HG02798 (cell line): Measurements from ENCODE around the gene ZGPAT.
"Not testable (repeated sequence)": the region's sequence is repeated elsewhere in the genome, so short reads cannot be mapped to it uniquely, and the experiment has no call there.

ENCODE experiments used
- ATAC-seq: cut with Tn5 transposase; IDR thresholded peaks from one replicate; pipeline ENCODE4 v1.9.1; 2021; ENCODE audit warnings: mild to moderate bottlenecking; ENCODE audit not compliant: unreplicated experiment, poor library complexity

Gene ZGPAT, protein sequence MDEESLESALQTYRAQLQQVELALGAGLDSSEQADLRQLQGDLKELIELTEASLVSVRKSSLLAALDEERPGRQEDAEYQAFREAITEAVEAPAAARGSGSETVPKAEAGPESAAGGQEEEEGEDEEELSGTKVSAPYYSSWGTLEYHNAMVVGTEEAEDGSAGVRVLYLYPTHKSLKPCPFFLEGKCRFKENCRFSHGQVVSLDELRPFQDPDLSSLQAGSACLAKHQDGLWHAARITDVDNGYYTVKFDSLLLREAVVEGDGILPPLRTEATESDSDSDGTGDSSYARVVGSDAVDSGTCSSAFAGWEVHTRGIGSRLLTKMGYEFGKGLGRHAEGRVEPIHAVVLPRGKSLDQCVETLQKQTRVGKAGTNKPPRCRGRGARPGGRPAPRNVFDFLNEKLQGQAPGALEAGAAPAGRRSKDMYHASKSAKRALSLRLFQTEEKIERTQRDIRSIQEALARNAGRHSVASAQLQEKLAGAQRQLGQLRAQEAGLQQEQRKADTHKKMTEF

DNA sequence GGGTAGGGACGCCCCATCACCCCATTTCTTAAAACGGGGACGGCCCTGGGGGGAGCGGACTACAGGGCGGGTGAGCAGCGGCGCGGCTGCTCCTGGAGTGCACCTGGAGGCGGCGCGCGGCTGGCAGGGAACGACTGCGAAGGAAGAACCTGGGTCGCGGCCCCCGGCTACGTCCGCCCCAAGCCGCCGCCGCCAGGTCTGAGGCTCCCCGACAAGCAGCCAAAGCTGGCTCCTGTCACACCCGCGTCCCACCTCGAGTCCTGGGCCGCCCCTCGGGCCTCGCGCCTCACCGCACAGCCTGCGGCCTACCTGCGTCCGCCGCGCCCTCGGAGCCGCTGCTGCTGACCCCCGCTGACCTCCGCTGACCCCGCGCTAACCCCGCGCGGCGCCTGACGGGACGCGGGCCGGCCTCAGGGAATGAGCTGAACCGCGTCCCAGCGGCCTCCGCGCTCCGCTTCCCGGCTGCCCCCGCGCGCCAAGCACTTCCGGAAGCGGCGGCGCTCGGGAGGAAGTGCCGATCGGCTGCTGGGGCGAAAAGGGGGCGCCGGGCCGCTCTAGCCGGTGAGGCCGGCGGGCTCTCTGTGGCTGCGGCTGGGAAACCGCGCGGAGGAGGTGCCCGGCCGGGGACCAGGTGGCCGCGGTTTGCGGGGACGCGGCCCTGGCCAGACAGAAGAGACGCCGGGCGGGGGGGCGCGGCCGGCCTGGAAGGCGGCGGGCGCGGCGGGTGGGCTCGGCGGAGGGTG, at the start of gene ZGPAT, which contains the start of gene ARFRP1:
Gene ZGPAT, plus strand, starts transcription at position 482 of the 743 bp plus-strand sequence. CDS start 542 bp downstream, outside the sequence.
Gene ARFRP1, minus strand, starts transcription at position 419 of the 743 bp plus-strand sequence. CDS start 885 bp downstream, outside the sequence.
- peak; percentile 80 for ATAC-seq

DNA sequence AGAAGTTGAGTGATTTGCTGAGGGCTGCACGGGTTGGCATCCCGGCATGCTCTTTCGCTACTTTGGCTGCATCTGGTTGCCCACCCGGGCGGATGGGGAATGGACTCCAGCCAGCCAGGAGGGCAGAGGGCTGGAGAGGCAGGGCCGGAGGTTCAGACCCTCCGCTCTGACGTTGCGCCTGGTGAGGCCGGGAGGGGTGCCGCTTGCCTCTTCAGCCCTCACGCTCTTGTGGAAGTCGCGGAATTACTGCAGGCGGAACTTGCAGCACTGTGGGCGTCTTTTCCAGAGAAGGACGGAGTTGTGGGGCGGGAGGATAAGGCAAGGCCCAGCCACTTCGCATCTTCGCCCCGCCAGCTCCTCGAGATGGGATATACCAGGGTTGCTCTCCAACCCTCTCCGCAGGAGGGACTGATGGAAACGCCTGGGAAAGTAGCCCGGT, 49.1 kb upstream of the ZGPAT start:
- ATAC-seq, result peak; percentile 21

DNA sequence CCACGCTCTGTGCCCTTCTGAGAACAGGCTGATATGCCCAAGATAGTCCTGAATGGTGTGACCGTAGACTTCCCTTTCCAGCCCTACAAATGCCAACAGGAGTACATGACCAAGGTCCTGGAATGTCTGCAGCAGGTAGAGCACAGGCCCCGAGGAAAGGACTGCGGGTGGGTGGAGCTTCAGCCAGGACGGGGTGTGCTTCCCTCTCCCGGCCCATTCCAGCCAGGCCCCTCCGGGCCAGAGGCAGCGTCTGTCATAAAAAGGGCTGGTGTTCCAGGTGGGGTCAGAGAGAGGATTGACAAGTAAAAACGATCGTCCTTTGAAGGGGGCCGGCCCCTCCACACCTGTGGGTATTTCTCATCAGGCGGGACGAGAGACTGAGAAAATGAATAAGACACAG, 48.5 kb upstream of the ZGPAT start:
- ATAC-seq, result no peak

DNA sequence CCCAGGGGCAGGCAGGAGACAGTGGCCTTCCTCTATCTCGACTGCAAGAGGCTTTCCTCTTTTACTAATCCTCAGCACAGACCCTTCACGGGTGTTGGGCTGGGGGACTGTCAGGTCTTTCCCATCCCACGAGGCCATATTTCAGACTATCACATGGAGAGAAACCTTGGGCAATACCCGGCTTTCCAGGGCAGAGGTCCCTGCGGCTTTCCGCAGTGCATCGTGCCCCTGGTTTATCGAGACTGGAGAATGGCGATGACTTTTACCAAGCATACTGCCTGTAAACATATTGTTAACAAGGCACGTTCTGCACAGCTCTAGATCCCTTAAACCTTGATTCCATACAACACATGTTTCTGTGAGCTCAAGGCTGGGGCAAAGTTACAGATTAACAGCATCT, 47.7 kb upstream of the ZGPAT start:
- not testable (repeated sequence) for ATAC-seq

DNA sequence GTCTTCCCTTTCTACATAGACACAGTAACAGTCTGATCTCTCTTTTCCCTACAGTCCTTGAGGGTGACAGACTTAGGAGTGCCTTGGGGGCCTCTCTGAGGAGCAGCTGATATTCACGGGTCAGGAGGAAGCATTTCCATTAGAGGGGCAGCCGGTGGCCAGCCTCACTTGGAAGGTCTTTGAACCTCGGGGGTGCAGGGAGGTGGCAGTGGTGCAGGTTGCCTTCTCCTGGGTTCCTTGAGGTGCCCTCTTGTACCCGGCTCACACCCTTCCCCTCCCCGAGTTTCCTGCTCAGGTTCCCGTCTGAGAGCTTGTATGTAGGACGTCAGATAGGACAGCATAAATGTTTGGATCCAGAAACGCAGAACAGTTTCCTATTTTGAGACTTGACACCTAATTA, 47.2 kb upstream of the ZGPAT start:
- ATAC-seq, result no peak

DNA sequence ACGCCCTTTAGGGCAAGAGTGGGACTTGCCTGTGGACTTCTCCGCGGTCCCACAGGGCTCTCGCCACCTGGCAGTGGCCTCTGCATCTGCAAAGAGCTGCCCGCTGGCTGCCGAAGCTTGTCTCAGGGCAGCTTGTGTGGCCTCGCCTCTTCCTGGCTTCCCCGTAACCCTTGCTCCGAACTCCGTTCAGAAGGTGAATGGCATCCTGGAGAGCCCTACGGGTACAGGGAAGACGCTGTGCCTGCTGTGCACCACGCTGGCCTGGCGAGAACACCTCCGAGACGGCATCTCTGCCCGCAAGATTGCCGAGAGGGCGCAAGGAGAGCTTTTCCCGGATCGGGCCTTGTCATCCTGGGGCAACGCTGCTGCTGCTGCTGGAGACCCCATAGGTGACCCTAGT, 46.7 kb upstream of the ZGPAT start:
- ATAC-seq, result no peak

DNA sequence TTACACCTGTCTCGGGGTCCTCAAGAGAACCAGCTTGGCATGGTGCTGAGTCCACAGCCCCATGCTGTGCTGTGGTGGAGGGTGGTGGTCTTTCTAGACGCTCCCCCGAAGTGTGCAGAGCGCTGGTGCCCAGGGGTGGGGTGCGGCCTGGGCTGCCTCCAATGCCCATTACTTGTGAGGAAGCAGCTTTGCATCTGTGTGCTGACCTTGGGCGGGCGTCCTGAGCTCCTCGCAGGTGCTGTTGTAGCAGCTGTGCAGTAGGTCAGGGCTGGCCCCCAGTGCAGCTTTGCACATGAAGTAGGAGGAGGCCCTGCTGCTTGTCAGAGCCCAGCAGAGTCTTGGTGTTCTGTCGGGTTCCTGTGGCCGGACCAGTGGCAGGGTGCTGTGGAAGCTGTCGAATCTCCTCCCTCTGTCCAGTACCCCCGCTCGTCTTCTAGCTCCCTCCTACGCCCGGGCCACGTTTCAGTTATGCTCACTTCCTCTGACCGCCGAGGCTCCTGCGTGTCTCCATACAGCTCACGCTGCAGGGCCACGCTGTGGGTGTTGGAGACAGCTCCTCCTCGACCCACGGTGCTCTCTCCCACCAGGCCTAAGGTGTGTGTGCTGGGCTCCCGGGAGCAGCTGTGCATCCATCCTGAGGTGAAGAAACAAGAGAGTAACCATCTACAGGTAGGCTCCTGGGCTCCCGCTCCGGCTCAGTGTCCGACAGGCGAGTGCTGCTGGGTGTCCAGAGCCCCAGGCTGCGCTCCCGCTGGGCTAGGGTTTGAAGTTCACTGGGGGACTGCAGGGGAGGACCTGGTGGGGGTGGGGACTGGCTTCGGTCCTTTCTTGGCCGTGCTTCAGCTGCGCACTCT, 45.7 kb upstream of the ZGPAT start:
- no peak for ATAC-seq

DNA sequence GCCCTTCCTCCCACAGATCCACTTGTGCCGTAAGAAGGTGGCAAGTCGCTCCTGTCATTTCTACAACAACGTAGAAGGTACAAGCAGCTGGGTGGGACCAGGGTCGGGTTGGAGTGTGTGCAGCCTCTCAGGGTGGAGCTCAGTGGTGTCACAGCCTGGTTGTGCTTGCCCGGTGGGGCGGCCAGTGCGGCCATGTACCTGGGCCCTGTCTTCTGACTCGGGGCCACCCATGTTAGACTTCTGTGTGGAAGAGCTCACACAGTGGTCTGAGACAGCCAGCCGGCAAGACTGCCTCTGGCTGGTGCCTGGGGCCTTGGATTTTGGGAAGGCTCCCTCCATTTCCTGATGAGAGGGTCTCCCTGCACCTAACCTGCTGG, 45.0 kb upstream of the ZGPAT start:
- ATAC-seq, result no peak

DNA sequence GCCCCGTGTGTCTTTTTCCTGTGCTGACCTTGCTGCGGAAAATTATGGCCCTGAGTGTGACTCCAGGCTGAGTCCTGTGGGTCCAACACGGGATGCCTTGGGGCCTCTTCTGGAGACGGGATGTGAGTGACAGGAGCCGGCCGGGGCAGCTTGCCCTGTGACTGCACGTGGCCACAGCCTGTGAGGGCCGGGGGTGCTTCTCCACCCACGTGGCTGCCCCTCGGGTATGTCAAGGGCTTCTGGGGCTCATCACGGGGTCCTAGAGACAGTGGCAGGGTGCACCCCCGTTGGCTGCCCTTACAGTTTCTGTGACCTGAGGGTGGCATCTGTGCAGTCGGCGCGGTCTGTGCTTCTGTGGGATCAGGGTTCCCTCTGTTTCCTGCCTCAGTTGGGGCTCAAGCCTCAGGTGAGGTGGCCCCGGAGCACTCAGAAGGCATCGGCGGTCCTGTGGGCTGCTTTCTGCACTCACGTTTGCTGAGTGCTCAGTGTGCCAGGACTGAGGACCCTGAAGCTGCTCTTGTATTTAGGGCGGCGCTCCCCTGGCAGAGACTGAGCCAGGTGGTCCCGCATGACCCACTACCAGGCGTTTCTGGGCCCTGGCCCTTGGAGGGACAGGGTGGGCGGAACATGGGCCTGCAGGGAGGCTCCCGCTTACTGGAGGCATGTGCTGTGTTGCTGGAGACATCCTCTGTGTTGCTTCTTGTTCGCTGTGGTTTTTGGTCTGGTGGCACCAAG, 44.3 kb upstream of the ZGPAT start:
- no peak for ATAC-seq

DNA sequence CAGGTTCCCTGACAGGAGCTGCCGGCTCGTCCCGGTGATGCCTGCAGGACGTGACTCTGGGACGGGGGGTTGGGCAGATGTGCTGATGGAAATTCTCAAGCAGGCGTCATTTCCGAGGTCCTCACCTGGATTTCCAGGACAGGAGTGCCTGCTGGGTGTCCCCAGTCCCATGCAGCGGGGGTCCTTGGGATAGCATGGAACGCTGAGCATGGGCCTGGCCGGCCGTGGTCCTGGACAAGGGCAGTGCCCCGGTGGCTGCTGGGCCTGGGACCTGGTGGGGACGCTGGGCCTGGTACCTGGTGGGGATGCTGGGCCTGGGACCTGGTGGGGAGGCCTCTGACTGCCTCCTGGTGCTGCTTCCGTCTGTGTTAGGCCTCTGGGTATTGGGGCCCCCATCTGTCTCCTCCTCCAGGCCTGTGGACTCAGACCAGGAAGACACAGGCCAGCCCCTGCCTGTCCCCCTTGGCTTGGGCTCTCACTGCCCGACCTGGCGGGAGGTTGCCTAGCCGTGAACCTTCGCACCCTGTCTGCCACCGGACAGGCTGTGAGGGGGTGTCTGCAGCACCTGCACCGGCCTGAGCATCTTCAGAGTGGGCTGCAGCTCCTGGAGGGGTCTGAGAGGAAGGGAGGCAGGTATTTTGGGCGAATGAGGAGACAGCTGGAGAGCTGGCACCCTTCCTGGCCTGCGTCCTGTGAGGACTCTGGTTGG, 43.5 kb upstream of the ZGPAT start:
- ATAC-seq, result no peak

DNA sequence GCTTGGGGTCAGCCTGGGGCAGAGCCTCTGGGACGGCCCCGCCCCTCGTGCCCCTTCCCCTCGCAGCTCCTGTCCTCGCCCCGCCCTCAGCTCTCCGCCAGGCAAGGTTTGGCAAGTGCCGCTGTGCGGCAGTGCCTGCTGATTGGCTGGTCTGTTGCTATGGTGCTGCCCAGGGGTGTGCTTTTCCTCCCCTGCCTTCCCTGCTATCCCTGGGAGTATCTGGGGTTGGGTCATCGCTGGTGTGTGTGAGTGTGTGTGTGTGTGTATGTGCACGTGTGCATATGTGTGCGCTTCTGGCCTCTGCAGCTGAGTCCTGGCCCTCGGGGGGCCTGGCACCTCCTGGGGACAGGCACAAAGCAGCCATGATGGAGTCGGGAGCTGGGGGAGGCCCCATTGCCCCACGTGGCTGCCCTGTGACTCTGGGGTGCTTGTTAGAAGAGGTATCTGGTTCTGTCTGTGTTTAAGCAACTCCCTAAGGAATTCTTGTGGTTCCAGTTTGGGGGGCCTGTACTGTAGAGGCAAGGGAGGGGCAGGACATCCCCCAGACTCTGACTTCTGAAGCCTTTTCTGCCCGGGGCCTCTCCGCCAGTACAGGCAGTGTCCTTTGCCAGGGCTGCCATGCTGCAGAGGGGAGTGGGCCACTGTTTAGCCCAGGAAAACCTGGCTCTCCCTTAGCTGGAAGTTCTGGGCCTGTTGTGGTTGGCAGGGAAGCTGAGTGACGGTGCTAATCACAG, 42.8 kb upstream of the ZGPAT start:
- no peak for ATAC-seq

DNA sequence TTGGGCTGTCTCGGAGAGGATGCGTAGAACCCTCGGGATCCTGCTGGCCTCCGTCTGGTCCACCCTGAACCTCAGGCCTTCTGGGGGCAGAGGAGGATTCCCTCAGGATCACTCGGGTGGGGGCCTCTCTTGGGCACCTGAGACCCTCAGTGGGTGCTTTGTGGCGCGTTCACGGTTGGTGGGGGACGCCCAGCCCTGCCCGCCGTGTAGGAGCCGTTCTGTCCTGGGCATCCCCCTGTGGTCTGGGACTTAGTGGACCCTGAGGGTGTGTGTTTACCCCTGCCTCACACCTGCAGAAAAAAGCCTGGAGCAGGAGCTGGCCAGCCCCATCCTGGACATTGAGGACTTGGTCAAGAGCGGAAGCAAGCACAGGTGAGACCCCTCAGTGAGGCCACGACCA, 42.1 kb upstream of the ZGPAT start:
- no peak for ATAC-seq

DNA sequence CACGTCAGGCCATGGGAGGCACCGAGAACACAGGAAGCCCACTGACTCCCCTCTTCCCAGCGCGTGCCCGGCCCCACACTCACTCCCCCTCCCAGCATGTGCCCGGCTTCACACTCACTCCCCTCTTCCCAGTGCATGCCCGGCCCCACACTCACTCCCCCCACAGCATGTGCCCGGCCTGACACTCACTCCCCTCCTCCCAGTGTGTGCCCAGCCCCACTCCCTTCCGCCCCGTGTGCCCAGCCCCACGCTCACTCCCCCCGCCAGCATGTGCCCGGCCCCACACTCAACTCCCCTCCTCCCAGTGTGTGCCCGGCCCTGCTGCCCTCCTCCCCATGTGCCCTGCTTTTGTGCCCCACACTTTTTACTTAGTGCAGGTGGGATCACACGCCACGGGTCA, 40.0 kb upstream of the ZGPAT start:
- no peak for ATAC-seq

DNA sequence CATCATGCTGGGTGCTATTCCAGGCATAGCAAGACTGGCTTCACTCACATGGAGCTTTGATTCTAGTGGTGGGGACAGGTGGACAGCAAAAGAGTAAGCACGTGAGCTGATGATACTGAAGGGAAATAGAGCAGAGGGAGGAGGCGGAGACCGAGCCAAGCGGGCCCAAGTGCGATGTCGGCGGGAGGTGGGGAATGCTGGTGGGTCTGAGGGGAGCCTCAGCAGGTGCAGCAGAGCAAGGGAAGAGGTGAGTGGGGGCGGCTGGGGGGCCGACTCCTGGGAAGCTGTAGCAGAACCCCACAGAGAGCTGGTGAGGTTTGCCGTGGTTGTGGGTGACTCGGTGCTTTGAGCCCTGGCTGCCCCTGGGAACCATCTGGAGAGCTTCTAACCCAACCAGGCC, 39.5 kb upstream of the ZGPAT start:
- no peak for ATAC-seq

DNA sequence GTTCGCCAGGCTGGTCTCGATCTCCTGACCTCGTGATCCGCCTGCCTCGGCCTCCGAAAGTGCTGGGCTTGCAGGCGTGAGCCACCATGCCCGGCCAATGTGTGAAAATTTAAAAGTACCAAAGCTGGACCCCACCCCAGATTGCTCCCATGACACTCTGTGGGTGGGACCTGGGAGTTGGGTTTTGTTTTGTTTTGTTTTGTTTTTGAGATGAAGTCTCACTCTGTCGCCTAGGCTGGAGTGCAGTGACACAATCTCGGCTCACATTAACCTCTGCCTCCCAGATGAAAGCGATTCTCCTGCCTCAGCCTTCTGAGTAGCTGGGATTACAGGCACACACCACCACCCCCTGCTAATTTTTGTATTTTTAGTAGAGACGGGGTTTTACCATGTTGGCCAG, 36.1 kb upstream of the ZGPAT start:
- not testable (repeated sequence) for ATAC-seq

DNA sequence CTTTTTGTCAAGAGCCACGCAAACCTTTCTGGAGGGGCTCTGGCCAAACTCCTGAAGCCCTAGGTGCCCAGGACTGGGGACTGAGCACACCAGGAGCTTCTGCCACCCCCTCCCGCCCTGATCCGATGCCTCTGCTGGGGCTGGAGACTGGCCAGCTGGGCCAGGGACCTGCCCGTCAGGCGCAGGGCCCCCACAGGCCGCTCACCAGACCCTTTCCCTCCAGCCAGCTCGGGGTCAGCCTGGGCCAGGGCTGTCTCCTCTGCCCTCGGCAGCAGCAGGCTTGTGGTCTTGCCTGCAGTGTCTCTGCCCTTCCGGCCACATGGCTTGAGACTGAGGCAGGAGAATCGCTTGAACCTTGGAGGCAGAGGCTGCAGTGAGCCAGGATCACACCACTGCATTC, 35.2 kb upstream of the ZGPAT start:
- ATAC-seq, result no peak

DNA sequence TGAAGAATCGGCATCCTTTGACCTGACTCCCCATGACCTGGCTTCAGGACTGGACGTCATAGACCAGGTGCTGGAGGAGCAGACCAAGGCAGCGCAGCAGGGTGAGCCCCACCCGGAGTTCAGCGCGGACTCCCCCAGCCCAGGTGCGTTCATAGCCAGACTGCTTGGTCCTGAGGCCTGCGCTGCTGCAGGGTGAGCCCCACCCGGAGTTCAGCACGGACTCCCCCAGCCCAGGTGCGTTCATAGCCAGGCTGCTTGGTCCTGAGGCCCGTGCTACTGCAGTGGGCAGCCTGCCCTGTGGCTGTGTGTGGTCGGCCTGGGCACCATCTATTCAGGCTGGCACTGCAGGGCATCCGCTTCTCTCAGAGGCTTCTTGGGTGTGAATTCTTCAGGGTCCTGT, 33.9 kb upstream of the ZGPAT start:
- no peak for ATAC-seq

DNA sequence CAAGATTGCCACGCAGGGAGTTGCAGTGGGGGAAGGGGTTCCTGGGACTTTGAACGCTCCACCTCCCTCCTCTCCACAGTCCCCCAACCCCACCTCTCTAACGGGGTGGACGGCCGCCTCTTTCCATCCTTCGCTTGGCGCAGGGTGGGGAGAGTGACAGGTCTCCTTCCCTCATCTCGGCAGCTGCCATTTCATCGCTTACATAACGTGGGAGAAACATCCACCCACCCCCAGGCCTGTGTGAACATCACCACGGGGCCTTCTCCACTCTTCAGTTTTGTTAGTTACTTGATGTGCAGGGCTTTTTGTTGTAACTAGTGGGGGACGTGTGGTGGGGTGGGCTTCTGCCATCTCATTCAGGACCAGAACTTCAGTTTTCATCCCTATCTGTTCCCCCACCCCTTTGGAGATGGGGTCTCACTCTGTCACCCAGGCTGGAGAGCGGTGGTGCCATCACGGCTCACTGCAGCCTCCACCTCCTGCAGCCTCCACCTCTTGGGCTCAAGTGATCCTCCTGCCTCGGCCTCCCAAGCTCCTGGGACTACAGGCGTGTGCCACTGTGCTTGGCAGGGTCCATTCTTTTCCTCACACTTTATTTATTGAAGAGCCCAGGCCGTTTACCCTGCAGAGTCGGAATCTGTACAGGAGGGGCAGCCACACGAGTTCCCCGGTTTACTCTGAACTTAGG, 32.0 kb upstream of the ZGPAT start:
- ATAC-seq, result no peak
